Ovary (tissue), 3 donors: ENCODE measurements around the gene PIH1D1.

Source experiments
- CTCF ChIP-seq, 3 donors: fragments of 450-650 bp in 2 of 3; fragments of 200-600 bp in 1 of 3; IDR thresholded peaks; one replicate each; pipeline versions ENCODE4 v1.5.1 to v1.8.0; 2016 to 2022; ENCODE audit warnings: antibody characterized with exemption in 3 of 3, mild to moderate bottlenecking in 1 of 3
- EP300 ChIP-seq: sonication (generic); formaldehyde crosslinking; IDR thresholded peaks from one replicate; pipeline ENCODE4 v1.6.1; 2017; ENCODE audit warnings: antibody characterized with exemption
- donor health status: DM: no; HTN: no; CAD: no.

GRCh38 chr19:49445997-49446396, 5.6 kb downstream of the PIH1D1 start:
- no peak for TF ChIP-seq CTCF (IDR thresholded peaks at IDR 0.05)
- TF ChIP-seq EP300: no peak
